ENCODE measurements around the gene SLC22A1.
"Not testable (repeated sequence)": the region's sequence is repeated elsewhere in the genome, so short reads cannot be mapped to it uniquely, and the experiment has no call there.

GRCh38 chr6:160140493-160140892 is 18.9 kb downstream of the SLC22A1 start:
- TF ChIP-seq CTCF (IDR thresholded peaks at IDR 0.05 in 2 of 3, conservative IDR thresholded peaks at IDR 0.05 in 1 of 3; ENCODE audit: borderline replicate concordance in 1 of 3, insufficient read depth in 1 of 3, low read depth in 2 of 3, low read length in 2 of 3); POLR2AphosphoS5 (IDR thresholded peaks at IDR 0.05; ENCODE audit: low read depth, low read length); SP1 (IDR thresholded peaks at IDR 0.05; ENCODE audit: low read depth); EZH2 (IDR thresholded peaks at IDR 0.05): not testable (repeated sequence)
